Body of pancreas (tissue), 4 donors: ENCODE measurements around the gene DNAJC30.

Source experiments
- CTCF ChIP-seq, 7 experiments: fragments of 450-650 bp in 4 of 7; fragments of 200-600 bp in 3 of 7; sonication (generic) in 3 of 7; IDR thresholded peaks; one replicate each; pipeline ENCODE4 v1.5.1; 2016 to 2019; ENCODE audit warnings: antibody characterized with exemption in 7 of 7
- POLR2A ChIP-seq, 3 donors: fragments of 450-650 bp; IDR thresholded peaks; one replicate each; pipeline ENCODE4 v1.6.1; 2016; ENCODE audit warnings: antibody characterized with exemption in 3 of 3, mild to moderate bottlenecking in 2 of 3

- no peak for TF ChIP-seq POLR2A (IDR thresholded peaks at IDR 0.05)
- no peak for TF ChIP-seq CTCF (IDR thresholded peaks at IDR 0.05)
Measured at GRCh38 chr7:73690646-73691045, 7.4 kb upstream of the DNAJC30 start.
